ENCODE measurements around the gene MEF2D. TPM values are rescaled to one million over a fixed set of nuclear protein-coding genes. Genes with fewer than 3 reads are reported as not detected.

MEF2D gene
- total RNA-seq, 2 experiments from 2014 or later, result 155 to 162 TPM

DNA sequence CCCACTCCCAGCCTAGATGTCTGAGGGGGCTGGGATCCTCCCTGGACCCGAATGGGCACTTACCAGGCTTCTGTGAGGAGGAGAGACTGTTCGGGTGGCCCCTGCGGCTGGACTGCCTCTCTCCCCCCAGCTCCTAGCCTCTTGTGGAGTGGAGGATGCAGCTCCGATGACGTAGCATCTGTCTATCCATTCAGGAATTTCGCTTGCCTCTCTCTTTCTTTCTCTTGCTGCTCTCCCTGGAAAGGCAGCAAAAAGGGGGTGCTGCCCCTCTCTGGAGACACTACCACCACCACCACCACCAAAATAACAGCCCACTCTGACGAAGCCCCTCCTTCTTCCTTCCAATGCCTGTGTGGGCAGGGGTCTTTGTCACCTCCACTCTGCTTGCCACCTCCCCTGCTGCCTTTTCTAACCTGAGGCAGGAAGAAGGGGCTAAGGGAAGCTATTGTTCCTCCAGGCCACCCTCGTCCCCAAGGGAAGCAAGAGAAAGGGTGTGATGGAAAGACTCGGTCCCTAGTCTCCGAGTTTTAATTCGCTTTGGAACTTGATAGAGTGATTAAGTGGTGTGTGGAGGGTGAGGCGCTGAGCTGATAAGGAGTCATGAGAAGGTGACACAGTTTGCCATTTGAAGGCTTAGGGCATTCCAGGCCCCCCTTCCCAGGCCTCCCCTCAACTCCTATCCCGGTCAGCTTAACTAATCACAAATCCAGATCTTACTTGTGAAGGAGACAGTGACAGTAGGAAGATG is 71.1 kb downstream of the MEF2D start:
- Histone ChIP-seq H3K36me3 (ENCODE audit: insufficient read depth, low read length) (no peaks in the 10 kb centered on the region), H3K27me3 (ENCODE audit: control insufficient read depth in 1 of 2, insufficient read depth in 2 of 2, low read length in 2 of 2) (peaks cover 65 to 90% of the 10 kb centered on the region in 2 experiments), H3K9me3 (ENCODE audit: control insufficient read depth in 1 of 2, insufficient read depth in 1 of 2, low read length in 2 of 2) (peaks cover 0 to 6% of the 10 kb centered on the region in 2 experiments), H3K4me3 (ENCODE audit: low read length) (no peak overlapping the region), H3K4me1 (ENCODE audit: insufficient read depth, low read length) (no peaks in the 10 kb centered on the region), H3K27ac (ENCODE audit: low read depth in 1 of 2, low read length in 2 of 2) (no peak overlapping the region)
- TF ChIP-seq, protein P1, sequence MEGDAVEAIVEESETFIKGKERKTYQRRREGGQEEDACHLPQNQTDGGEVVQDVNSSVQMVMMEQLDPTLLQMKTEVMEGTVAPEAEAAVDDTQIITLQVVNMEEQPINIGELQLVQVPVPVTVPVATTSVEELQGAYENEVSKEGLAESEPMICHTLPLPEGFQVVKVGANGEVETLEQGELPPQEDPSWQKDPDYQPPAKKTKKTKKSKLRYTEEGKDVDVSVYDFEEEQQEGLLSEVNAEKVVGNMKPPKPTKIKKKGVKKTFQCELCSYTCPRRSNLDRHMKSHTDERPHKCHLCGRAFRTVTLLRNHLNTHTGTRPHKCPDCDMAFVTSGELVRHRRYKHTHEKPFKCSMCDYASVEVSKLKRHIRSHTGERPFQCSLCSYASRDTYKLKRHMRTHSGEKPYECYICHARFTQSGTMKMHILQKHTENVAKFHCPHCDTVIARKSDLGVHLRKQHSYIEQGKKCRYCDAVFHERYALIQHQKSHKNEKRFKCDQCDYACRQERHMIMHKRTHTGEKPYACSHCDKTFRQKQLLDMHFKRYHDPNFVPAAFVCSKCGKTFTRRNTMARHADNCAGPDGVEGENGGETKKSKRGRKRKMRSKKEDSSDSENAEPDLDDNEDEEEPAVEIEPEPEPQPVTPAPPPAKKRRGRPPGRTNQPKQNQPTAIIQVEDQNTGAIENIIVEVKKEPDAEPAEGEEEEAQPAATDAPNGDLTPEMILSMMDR (IDR thresholded peaks at IDR 0.05), result no peak
- DNase-seq (no peak), ATAC-seq (ENCODE audit: poor library complexity) (no peak)
- intact Hi-C loops (cut with DNase I, micrococcal nuclease), result no loop called here
- Mint-ChIP-seq H3K4me1 (ENCODE audit: low read depth) (no peaks in the 10 kb centered on the region), H3K27me3 (peaks cover 99% of the 10 kb centered on the region), H3K27ac (no peak overlapping the region), H3K36me3 (ENCODE audit: low read depth) (no peaks in the 10 kb centered on the region), H3K9me3 (no peaks in the 10 kb centered on the region), H3K4me3 (no peak overlapping the region)
- ChIA-PET POLR2A (interaction anchor here (1.2 to 1.4 kb wide), 2 partner anchors 10 to 28 kb away, joined by 3 to 4 read pairs; no protein-coding TSS in a partner anchor), CTCF (interaction anchor here (1.1 to 1.4 kb wide), 3 partner anchors 16 to 46 kb away, joined by 3 to 4 read pairs (median 4); no protein-coding TSS in a partner anchor)

DNA sequence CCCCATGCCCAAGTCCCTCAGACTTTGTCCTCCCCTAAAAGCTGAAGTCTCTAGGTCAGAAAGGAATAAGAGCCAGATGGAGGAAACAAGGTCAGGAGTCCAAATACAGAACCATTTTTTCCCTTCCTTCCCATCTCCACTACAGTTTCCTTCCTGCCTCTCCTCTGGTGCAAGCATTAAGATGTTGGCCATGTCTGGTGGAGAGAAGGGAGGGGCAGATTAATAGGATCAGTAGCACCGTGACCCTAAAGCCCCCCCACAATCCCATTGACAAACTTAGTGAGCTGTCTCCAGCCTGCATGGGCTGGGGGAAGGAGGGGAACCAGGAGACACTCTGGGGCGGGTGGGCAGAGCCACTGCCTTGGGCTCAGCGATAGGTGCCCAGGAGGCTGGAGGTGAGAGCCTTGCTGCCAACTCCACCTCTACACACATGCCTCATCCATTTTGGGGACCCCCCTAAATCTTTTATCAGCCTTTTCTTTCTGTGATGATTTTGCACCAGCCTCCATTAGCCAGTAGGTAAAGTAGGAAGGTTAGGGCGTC is 71.8 kb downstream of the MEF2D start:
- no peak for ATAC-seq (ENCODE audit: poor library complexity)
- Mint-ChIP-seq H3K36me3 (ENCODE audit: low read depth) (no peaks in the 10 kb centered on the region), H3K27ac (no peak overlapping the region), H3K4me1 (ENCODE audit: low read depth) (no peaks in the 10 kb centered on the region), H3K27me3 (peaks cover 99% of the 10 kb centered on the region), H3K4me3 (no peak overlapping the region), H3K9me3 (no peaks in the 10 kb centered on the region)
- Histone ChIP-seq H3K4me3 (ENCODE audit: low read length) (no peak overlapping the region), H3K27ac (ENCODE audit: low read depth in 1 of 2, low read length in 2 of 2) (no peak overlapping the region), H3K4me1 (ENCODE audit: insufficient read depth, low read length) (no peaks in the 10 kb centered on the region), H3K27me3 (ENCODE audit: control insufficient read depth in 1 of 2, insufficient read depth in 2 of 2, low read length in 2 of 2) (peaks cover 60 to 90% of the 10 kb centered on the region in 2 experiments), H3K9me3 (ENCODE audit: control insufficient read depth in 1 of 2, insufficient read depth in 1 of 2, low read length in 2 of 2) (peaks cover 0 to 6% of the 10 kb centered on the region in 2 experiments), H3K36me3 (ENCODE audit: insufficient read depth, low read length) (no peaks in the 10 kb centered on the region)
- no peak for DNase-seq
- TF ChIP-seq, protein P1 (IDR thresholded peaks at IDR 0.05), result no peak
- intact Hi-C loops (cut with DNase I, micrococcal nuclease), result no loop called here
- POLR2A ChIA-PET, result interaction anchor here (1.2 to 1.4 kb wide), 2 partner anchors 9 to 28 kb away, joined by 3 to 4 read pairs; no protein-coding TSS in a partner anchor
- CTCF ChIA-PET, result interaction anchor here (1.3 kb wide), 1 partner anchor 43 kb away, joined by 4 read pairs; no protein-coding TSS in a partner anchor

DNA sequence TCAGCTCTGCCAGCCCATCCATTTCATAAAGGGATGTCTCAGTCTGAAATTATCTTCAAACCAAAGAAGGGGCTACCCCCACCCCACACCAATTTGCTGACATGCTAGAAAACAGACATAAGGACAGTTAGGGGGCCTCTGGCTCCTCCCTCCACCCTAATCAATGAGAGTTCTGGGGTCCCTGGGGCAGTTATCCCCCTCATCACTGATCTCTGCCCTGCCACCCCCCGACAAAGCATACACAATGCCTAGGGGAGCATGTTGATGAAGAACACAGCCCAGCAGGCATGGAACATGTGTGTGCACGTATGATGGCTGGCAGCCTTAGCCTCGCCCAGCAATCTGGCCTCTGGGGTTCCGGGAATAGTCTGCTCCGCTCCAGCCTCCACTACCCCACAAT is 72.6 kb downstream of the MEF2D start:
- ChIA-PET POLR2A (no interaction called here), CTCF (interaction anchor here (1.3 kb wide), 1 partner anchor 42 kb away, joined by 4 read pairs; no protein-coding TSS in a partner anchor)
- no peak for ATAC-seq (ENCODE audit: poor library complexity)
- H3K9me3 Mint-ChIP-seq, result no peaks in the 10 kb centered on the region
- peaks cover 99% of the 10 kb centered on the region for H3K27me3 Mint-ChIP-seq
- intact Hi-C loops (cut with DNase I, micrococcal nuclease), result no loop called here
- peaks cover 61 to 90% of the 10 kb centered on the region in 2 experiments for H3K27me3 ChIP-seq (ENCODE audit: control insufficient read depth in 1 of 2, insufficient read depth in 2 of 2, low read length in 2 of 2)
- H3K9me3 ChIP-seq (ENCODE audit: control insufficient read depth in 1 of 2, insufficient read depth in 1 of 2, low read length in 2 of 2), result peaks cover 0 to 6% of the 10 kb centered on the region in 2 experiments
- H3K4me1 Mint-ChIP-seq (ENCODE audit: low read depth), result no peaks in the 10 kb centered on the region
- no peak overlapping the region for H3K4me3 Mint-ChIP-seq
- H3K4me3 ChIP-seq (ENCODE audit: low read length), result no peak overlapping the region
- no peaks in the 10 kb centered on the region for H3K36me3 ChIP-seq (ENCODE audit: insufficient read depth, low read length)
- H3K27ac Mint-ChIP-seq, result no peak overlapping the region
- no peaks in the 10 kb centered on the region for H3K4me1 ChIP-seq (ENCODE audit: insufficient read depth, low read length)
- TF ChIP-seq, protein P1 (IDR thresholded peaks at IDR 0.05), result no peak
- DNase-seq, result no peak
- no peaks in the 10 kb centered on the region for H3K36me3 Mint-ChIP-seq (ENCODE audit: low read depth)
- no peak overlapping the region for H3K27ac ChIP-seq (ENCODE audit: low read depth in 1 of 2, low read length in 2 of 2)

Measured in CD4-positive, alpha-beta T cell (primary cell).